ENCODE measurements around the gene APLP2. TPM values are rescaled to one million over a fixed set of nuclear protein-coding genes. Genes with fewer than 3 reads are reported as not detected.

Gene APLP2
- total RNA-seq, 6 experiments from 2014 or later = 333 to 490 (median 458) TPM

- peaks cover 22% of the 10 kb centered on the region for H3K36me3 Mint-ChIP-seq (ENCODE audit: low read depth)
- H3K9me3 Mint-ChIP-seq = no peaks in the 10 kb centered on the region
- DNase-seq = no peak
Measured at GRCh38 chr11:130100381-130101095, 30.8 kb downstream of the APLP2 start.

GRCh38 chr11:130101661-130102060 is 32.0 kb downstream of the APLP2 start:
- Mint-ChIP-seq H3K27me3 (ENCODE audit: insufficient read depth) (peaks cover 13% of the 10 kb centered on the region), H3K4me3 (no peak overlapping the region), H3K36me3 (ENCODE audit: low read depth) (peaks cover 33% of the 10 kb centered on the region), H3K9me3 (no peaks in the 10 kb centered on the region), H3K27ac (no peak overlapping the region), H3K4me1 (ENCODE audit: low read depth) (peaks cover 39% of the 10 kb centered on the region)
- no peak for DNase-seq
- TF ChIP-seq CTCF (IDR thresholded peaks at IDR 0.05) = no peak

More at GRCh38 chr11:130100381-130101095, 30.8 kb downstream of the APLP2 start:
- Mint-ChIP-seq H3K4me3 (no peak overlapping the region), H3K4me1 (ENCODE audit: low read depth) (peaks cover 39% of the 10 kb centered on the region), H3K27ac (no peak overlapping the region), H3K27me3 (ENCODE audit: insufficient read depth) (peaks cover 8% of the 10 kb centered on the region; the same call in 1 of the 2 replicates)
- TF ChIP-seq CTCF (IDR thresholded peaks at IDR 0.05) = no peak

- peaks cover 19% of the 10 kb centered on the region for H3K27me3 Mint-ChIP-seq (ENCODE audit: insufficient read depth)
- DNase-seq = no peak
- no peak for TF ChIP-seq CTCF (IDR thresholded peaks at IDR 0.05)
- H3K27ac Mint-ChIP-seq = no peak overlapping the region; the same call in 1 of the 2 replicates
- H3K4me3 Mint-ChIP-seq = peak overlapping the region; percentile 6; the same call in 1 of the 2 replicates
- peaks cover 42% of the 10 kb centered on the region for H3K36me3 Mint-ChIP-seq (ENCODE audit: low read depth)
- peaks cover 39% of the 10 kb centered on the region for H3K4me1 Mint-ChIP-seq (ENCODE audit: low read depth)
- H3K9me3 Mint-ChIP-seq = peaks cover 8% of the 10 kb centered on the region; the same call in 1 of the 2 replicates
Measured at GRCh38 chr11:130102301-130103249, 32.9 kb downstream of the APLP2 start.

- Mint-ChIP-seq H3K27ac (peak overlapping the region; percentile 49; the same call in 1 of the 2 replicates), H3K9me3 (peaks cover 10% of the 10 kb centered on the region; the same call in 1 of the 2 replicates)
Measured at GRCh38 chr11:130103296-130103814, 33.7 kb downstream of the APLP2 start.

More at GRCh38 chr11:130103296-130103814, 33.7 kb downstream of the APLP2 start:
- Mint-ChIP-seq H3K27me3 (ENCODE audit: insufficient read depth) (peaks cover 19% of the 10 kb centered on the region), H3K4me3 (peak overlapping the region; percentile 57), H3K36me3 (ENCODE audit: low read depth) (peaks cover 45% of the 10 kb centered on the region), H3K4me1 (ENCODE audit: low read depth) (peaks cover 39% of the 10 kb centered on the region)
- no peak for TF ChIP-seq CTCF (IDR thresholded peaks at IDR 0.05)
- peak; percentile 99 for DNase-seq

Data from HFFc6 (cell line).